Keratinocyte (primary cell): ENCODE results near the gene DCP1A. TPM values are rescaled to one million over a fixed set of nuclear protein-coding genes. Genes with fewer than 3 reads are reported as not detected.

Source experiments
- DNase-seq: peaks from one replicate; pipeline ENCODE4 v3.0.0-alpha.2; 2011; ENCODE audit warnings: low read depth, missing footprints, low spot score
- FAIRE-seq: peaks from 2 replicates; lab custom pipeline; 2011; peaks lifted over from hg19 to GRCh38; lab: Jason Lieb, UNC
- H2AFZ ChIP-seq: 2 replicates; pipeline ENCODE4 v1.6.0; 2012; ENCODE audit warnings: low read length, control low read depth, inconsistent platforms; ENCODE audit not compliant: control insufficient read depth
- H3K27ac ChIP-seq: 2 replicates; pipeline ENCODE4 v1.5.1; 2011; ENCODE audit warnings: low read length; ENCODE audit not compliant: control insufficient read depth, insufficient read depth
- H3K27me3 ChIP-seq: 3 replicates; pipeline ENCODE4 v1.6.0; 2011; ENCODE audit warnings: low read length; ENCODE audit not compliant: control insufficient read depth, insufficient read depth; ENCODE audit errors: extremely low read depth
- H3K36me3 ChIP-seq, 2 experiments: 2 replicates in 1 of 2; 3 replicates in 1 of 2; pipeline ENCODE4 v1.5.1; 2011; ENCODE audit warnings: low read length in 2 of 2, mild to moderate bottlenecking in 1 of 2; ENCODE audit not compliant: control insufficient read depth in 2 of 2, insufficient read depth in 2 of 2; ENCODE audit errors: extremely low read depth in 1 of 2
- H3K4me1 ChIP-seq: 3 replicates; pipeline ENCODE4 v1.5.1; 2011; ENCODE audit warnings: low read length; ENCODE audit not compliant: control insufficient read depth, insufficient read depth; ENCODE audit errors: extremely low read depth
- H3K4me2 ChIP-seq: 3 replicates; pipeline ENCODE4 v1.6.0; 2011; ENCODE audit warnings: low read depth, low read length; ENCODE audit not compliant: control insufficient read depth, insufficient read depth; ENCODE audit errors: extremely low read depth
- H3K4me3 ChIP-seq, 3 experiments: fragments of 200-600 bp in 1 of 3; sonication (generic) in 1 of 3; 2 replicates in 2 of 3; 3 replicates in 1 of 3; pipeline ENCODE4 v1.5.1; 2011 to 2016; ENCODE audit warnings: low read length in 3 of 3, mild to moderate bottlenecking in 3 of 3, control low read depth in 2 of 3, inconsistent platforms in 1 of 3, low read depth in 1 of 3, mixed read lengths in 1 of 3, mixed run types in 1 of 3, moderate library complexity in 1 of 3; ENCODE audit not compliant: control insufficient read depth in 2 of 3, insufficient read depth in 2 of 3; ENCODE audit errors: extremely low read depth in 1 of 3
- H3K79me2 ChIP-seq: 2 replicates; pipeline ENCODE4 v1.6.0; 2012; ENCODE audit warnings: low read length; ENCODE audit not compliant: control insufficient read depth, insufficient read depth
- H3K9ac ChIP-seq: 3 replicates; pipeline ENCODE4 v1.6.0; 2011; ENCODE audit warnings: low read length; ENCODE audit not compliant: control insufficient read depth, insufficient read depth; ENCODE audit errors: extremely low read depth
- H3K9me1 ChIP-seq: 3 replicates; pipeline ENCODE4 v1.6.0; 2011; ENCODE audit warnings: low read length; ENCODE audit not compliant: control insufficient read depth, insufficient read depth; ENCODE audit errors: extremely low read depth
- H3K9me3 ChIP-seq: 2 replicates; pipeline ENCODE4 v1.5.1; 2012; ENCODE audit warnings: low read depth, low read length; ENCODE audit not compliant: control insufficient read depth
- H4K20me1 ChIP-seq: 3 replicates; pipeline ENCODE4 v1.6.0; 2011; ENCODE audit warnings: low read length; ENCODE audit not compliant: control insufficient read depth, insufficient read depth; ENCODE audit errors: extremely low read depth
- EZH2 ChIP-seq: IDR thresholded peaks from one replicate; pipeline ENCODE4 v1.6.1; 2012; ENCODE audit warnings: inconsistent platforms, mild to moderate bottlenecking, low read length, moderate library complexity
- dilution Hi-C: fragments of 300-500 bp; cut with MboI; formaldehyde crosslinking; loops from one replicate; pipeline ENCODE4 v1.7.0; 2020; ENCODE audit warnings: low sequenced_read_pairs; ENCODE audit not compliant: extremely low pct_ligation_motif_present
- polyA plus RNA-seq, 5 experiments: library from polyadenylated mRNA; depleted of rRNA in 3 of 5; stranded (reverse) in 3 of 5; stranded (forward) in 1 of 5; unstranded in 1 of 5; fragments of >200 nt; gene quantifications; 1 replicate in 1 of 5; 2 replicates in 3 of 5; 3 replicates in 1 of 5; pipeline versions ENCODE4 v1.2.1 to v1.2.3, GENCODE V29; 2011 to 2012; ENCODE audit warnings: missing spikeins in 2 of 5, low read depth in 1 of 5, low replicate concordance in 1 of 5
- TF ChIP-seq, protein P1 (sequence below), 3 experiments: IDR thresholded peaks in 1 of 3; conservative IDR thresholded peaks in 1 of 3; optimal IDR thresholded peaks in 1 of 3; 2 replicates in 2 of 3; 3 replicates in 1 of 3; pipeline versions ENCODE3 to v1.5.1; 2011; ENCODE audit warnings: low read length in 3 of 3, mild to moderate bottlenecking in 3 of 3, moderate library complexity in 2 of 3, control low read depth in 1 of 3, inconsistent platforms in 1 of 3; ENCODE audit not compliant: insufficient read depth in 2 of 3; ENCODE audit errors: extremely low read depth in 1 of 3

Gene DCP1A
- polyA plus RNA-seq, 1 donor (not counting 4 experiments of a cell fraction or from before 2014, with no cell fraction given), result 15.0 TPM

- Histone ChIP-seq H3K27me3 (no peaks in the 10 kb centered on the region), H2AFZ (no peak overlapping the region), H4K20me1 (no peaks in the 10 kb centered on the region), H3K79me2 (no peaks in the 10 kb centered on the region), H3K4me2 (no peak overlapping the region), H3K9me3 (no peaks in the 10 kb centered on the region), H3K9ac (no peak overlapping the region), H3K36me3 (no peaks in the 10 kb centered on the region), H3K9me1 (no peaks in the 10 kb centered on the region), H3K27ac (no peak overlapping the region), H3K4me1 (no peaks in the 10 kb centered on the region), H3K4me3 (no peak overlapping the region)
- dilution Hi-C loops, result no loop called here
- DNase-seq (no peak), FAIRE-seq (no peak)
- TF ChIP-seq, protein P1, sequence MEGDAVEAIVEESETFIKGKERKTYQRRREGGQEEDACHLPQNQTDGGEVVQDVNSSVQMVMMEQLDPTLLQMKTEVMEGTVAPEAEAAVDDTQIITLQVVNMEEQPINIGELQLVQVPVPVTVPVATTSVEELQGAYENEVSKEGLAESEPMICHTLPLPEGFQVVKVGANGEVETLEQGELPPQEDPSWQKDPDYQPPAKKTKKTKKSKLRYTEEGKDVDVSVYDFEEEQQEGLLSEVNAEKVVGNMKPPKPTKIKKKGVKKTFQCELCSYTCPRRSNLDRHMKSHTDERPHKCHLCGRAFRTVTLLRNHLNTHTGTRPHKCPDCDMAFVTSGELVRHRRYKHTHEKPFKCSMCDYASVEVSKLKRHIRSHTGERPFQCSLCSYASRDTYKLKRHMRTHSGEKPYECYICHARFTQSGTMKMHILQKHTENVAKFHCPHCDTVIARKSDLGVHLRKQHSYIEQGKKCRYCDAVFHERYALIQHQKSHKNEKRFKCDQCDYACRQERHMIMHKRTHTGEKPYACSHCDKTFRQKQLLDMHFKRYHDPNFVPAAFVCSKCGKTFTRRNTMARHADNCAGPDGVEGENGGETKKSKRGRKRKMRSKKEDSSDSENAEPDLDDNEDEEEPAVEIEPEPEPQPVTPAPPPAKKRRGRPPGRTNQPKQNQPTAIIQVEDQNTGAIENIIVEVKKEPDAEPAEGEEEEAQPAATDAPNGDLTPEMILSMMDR (optimal IDR thresholded peaks at IDR 0.05 in 1 of 3, IDR thresholded peaks at IDR 0.05 in 1 of 3, conservative IDR thresholded peaks at IDR 0.05 in 1 of 3; ENCODE audit: extremely low read depth in 1 of 3, insufficient read depth in 2 of 3, low read length in 3 of 3), result no peak
- TF ChIP-seq EZH2, result no peak
Observed at GRCh38 chr3:53361852-53362251, 14.5 kb upstream of the DCP1A start.

DNA sequence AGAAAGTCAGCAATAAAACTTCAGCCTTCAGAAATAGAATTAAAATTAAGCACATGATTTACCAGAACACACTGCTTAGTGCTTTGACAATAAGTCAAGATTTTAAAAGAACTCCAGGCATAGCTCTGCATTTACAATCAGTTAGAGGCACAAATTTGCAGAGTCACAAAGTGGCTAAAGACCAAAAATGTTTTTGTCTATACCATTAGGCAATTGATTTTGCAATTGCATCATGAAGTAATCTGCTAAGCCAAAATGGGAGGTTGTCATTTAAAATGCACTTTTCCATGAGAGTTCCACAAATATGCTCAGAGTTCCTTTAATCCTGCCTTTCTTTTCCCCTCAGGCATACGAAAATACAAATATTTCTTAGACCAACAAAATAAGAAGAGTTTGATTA lies 10.1 kb upstream of the DCP1A start:
- Histone ChIP-seq H3K79me2 (no peaks in the 10 kb centered on the region), H3K27ac (no peak overlapping the region), H3K9me1 (no peaks in the 10 kb centered on the region), H2AFZ (no peak overlapping the region), H3K36me3 (no peaks in the 10 kb centered on the region), H3K4me1 (peaks cover 7% of the 10 kb centered on the region), H3K9ac (no peak overlapping the region), H3K27me3 (no peaks in the 10 kb centered on the region), H4K20me1 (no peaks in the 10 kb centered on the region), H3K4me3 (no peak overlapping the region), H3K9me3 (no peaks in the 10 kb centered on the region), H3K4me2 (no peak overlapping the region)
- FAIRE-seq (no peak), DNase-seq (no peak)
- TF ChIP-seq, protein P1 (optimal IDR thresholded peaks at IDR 0.05 in 1 of 3, IDR thresholded peaks at IDR 0.05 in 1 of 3, conservative IDR thresholded peaks at IDR 0.05 in 1 of 3; ENCODE audit: extremely low read depth in 1 of 3, insufficient read depth in 2 of 3, low read length in 3 of 3), result no peak
- no peak for TF ChIP-seq EZH2
- dilution Hi-C loops, result no loop called here
